ENCODE results near the gene RALGPS2. TPM values are rescaled to one million over a fixed set of nuclear protein-coding genes. Genes with fewer than 3 reads are reported as not detected.

RALGPS2 gene
- total RNA-seq, 1 experiment from 2014 or later: 38.0 TPM

DNA sequence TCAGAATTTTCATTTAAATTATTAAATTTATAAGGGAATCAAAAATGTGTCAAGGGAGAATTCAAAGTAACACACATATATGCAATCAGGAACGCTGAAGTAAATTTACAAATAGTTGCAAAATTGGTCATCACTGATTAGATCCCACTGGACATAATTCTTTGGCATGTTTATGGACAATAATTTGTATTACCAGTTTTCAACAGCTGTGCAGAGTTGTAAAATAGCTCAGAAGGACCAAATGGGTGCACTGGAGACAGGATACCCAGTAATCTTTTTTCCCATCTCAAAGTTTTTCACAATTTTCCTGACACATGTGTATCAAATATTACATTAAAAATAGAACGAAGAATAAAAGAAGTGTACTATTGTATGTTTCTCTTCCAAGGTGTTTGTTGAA is 149.9 kb downstream of the RALGPS2 start:
- peaks cover 12% of the 10 kb centered on the region for H3K4me1 Mint-ChIP-seq
- no peaks in the 10 kb centered on the region for H3K27me3 Mint-ChIP-seq (ENCODE audit: low read depth)
- no peak for DNase-seq (ENCODE audit: low spot score)
- H3K36me3 Mint-ChIP-seq: no peaks in the 10 kb centered on the region
- no peak overlapping the region for H3K4me3 Mint-ChIP-seq
- TF ChIP-seq IRF2 (CRISPR knock-in tag; IDR thresholded peaks at IDR 0.05; ENCODE audit: borderline replicate concordance, low read depth) (no peak), KAT7 (CRISPR knock-in tag; IDR thresholded peaks at IDR 0.05; ENCODE audit: borderline replicate concordance) (no peak), OVOL2 (CRISPR knock-in tag; IDR thresholded peaks at IDR 0.05; ENCODE audit: borderline replicate concordance) (no peak), TEAD4 (CRISPR knock-in tag; IDR thresholded peaks at IDR 0.05) (no peak), MLX (CRISPR knock-in tag; IDR thresholded peaks at IDR 0.05) (no peak), ZNF532 (CRISPR knock-in tag; IDR thresholded peaks at IDR 0.05; ENCODE audit: borderline replicate concordance) (no peak), STAT6 (CRISPR knock-in tag; conservative IDR thresholded peaks at IDR 0.05; ENCODE audit: low read depth) (no peak), NR2C2 (CRISPR knock-in tag; IDR thresholded peaks at IDR 0.05) (no peak), FOXP4 (CRISPR knock-in tag; IDR thresholded peaks at IDR 0.05) (no peak), CREM (CRISPR knock-in tag; IDR thresholded peaks at IDR 0.05) (no peak), TCF7 (CRISPR knock-in tag; IDR thresholded peaks at IDR 0.05; ENCODE audit: low read depth) (no peak), RELA (CRISPR knock-in tag; IDR thresholded peaks at IDR 0.05; ENCODE audit: borderline replicate concordance) (no peak)
- TF ChIP-seq, protein P1, sequence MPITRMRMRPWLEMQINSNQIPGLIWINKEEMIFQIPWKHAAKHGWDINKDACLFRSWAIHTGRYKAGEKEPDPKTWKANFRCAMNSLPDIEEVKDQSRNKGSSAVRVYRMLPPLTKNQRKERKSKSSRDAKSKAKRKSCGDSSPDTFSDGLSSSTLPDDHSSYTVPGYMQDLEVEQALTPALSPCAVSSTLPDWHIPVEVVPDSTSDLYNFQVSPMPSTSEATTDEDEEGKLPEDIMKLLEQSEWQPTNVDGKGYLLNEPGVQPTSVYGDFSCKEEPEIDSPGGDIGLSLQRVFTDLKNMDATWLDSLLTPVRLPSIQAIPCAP (CRISPR knock-in tag; IDR thresholded peaks at IDR 0.05): no peak
- TF ChIP-seq, protein P2, sequence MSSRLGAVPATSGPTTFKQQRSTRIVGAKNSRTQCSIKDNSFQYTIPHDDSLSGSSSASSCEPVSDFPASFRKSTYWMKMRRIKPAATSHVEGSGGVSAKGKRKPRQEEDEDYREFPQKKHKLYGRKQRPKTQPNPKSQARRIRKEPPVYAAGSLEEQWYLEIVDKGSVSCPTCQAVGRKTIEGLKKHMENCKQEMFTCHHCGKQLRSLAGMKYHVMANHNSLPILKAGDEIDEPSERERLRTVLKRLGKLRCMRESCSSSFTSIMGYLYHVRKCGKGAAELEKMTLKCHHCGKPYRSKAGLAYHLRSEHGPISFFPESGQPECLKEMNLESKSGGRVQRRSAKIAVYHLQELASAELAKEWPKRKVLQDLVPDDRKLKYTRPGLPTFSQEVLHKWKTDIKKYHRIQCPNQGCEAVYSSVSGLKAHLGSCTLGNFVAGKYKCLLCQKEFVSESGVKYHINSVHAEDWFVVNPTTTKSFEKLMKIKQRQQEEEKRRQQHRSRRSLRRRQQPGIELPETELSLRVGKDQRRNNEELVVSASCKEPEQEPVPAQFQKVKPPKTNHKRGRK (CRISPR knock-in tag; IDR thresholded peaks at IDR 0.05; ENCODE audit: borderline replicate concordance): no peak
- TF ChIP-seq, protein P3, sequence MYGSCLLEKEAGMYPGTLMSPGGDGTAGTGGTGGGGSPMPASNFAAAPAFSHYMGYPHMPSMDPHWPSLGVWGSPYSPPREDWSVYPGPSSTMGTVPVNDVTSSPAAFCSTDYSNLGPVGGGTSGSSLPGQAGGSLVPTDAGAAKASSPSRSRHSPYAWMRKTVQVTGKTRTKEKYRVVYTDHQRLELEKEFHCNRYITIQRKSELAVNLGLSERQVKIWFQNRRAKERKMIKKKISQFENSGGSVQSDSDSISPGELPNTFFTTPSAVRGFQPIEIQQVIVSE (CRISPR knock-in tag; IDR thresholded peaks at IDR 0.05; ENCODE audit: borderline replicate concordance): no peak
- ChIA-PET CTCF (no interaction called here), POLR2A (no interaction called here)
- no peak overlapping the region for H3K27ac Mint-ChIP-seq
- ATAC-seq: no peak
- no peaks in the 10 kb centered on the region for H3K9me3 Mint-ChIP-seq

All from WTC11 (cell line).